Astrocyte (in vitro differentiated cells and primary cell): ENCODE data around the gene ANKRD44. TPM values are rescaled to one million over a fixed set of nuclear protein-coding genes. Genes with fewer than 3 reads are reported as not detected.

ENCODE experiments used
- DNase-seq: peaks from one replicate; pipeline ENCODE4 v3.0.0-alpha.2; 2010; ENCODE audit warnings: low read depth
- FAIRE-seq: peaks from 2 replicates; lab custom pipeline; 2011; peaks lifted over from hg19 to GRCh38; lab: Jason Lieb, UNC
- H2AFZ ChIP-seq: 2 replicates; pipeline ENCODE4 v1.6.0; 2012; ENCODE audit warnings: low read depth, low read length, inconsistent platforms
- H3K27ac ChIP-seq: 2 replicates; pipeline ENCODE4 v1.5.1; 2011; ENCODE audit warnings: low read depth, low read length, inconsistent platforms
- H3K27me3 ChIP-seq: 2 replicates; pipeline ENCODE4 v1.6.0; 2011; ENCODE audit warnings: low read length, inconsistent platforms; ENCODE audit not compliant: insufficient read depth
- H3K36me3 ChIP-seq: 2 replicates; pipeline ENCODE4 v1.5.1; 2011; ENCODE audit warnings: low read length, inconsistent platforms; ENCODE audit not compliant: insufficient read depth
- H3K4me1 ChIP-seq: 2 replicates; pipeline ENCODE4 v1.5.1; 2011; ENCODE audit warnings: low read length, inconsistent platforms; ENCODE audit not compliant: insufficient read depth
- H3K4me2 ChIP-seq: 2 replicates; pipeline ENCODE4 v1.6.0; 2012; ENCODE audit warnings: low read length, inconsistent platforms
- H3K4me3 ChIP-seq: 2 replicates; pipeline ENCODE4 v1.5.1; 2011; ENCODE audit warnings: low read depth, mild to moderate bottlenecking, low read length, inconsistent platforms; ENCODE audit not compliant: insufficient read depth
- H3K79me2 ChIP-seq: 2 replicates; pipeline ENCODE4 v1.6.0; 2012; ENCODE audit warnings: mild to moderate bottlenecking, low read length, inconsistent platforms; ENCODE audit not compliant: insufficient read depth
- H3K9ac ChIP-seq: 2 replicates; pipeline ENCODE4 v1.6.0; 2012; ENCODE audit warnings: mild to moderate bottlenecking, low read length, inconsistent platforms
- H3K9me3 ChIP-seq: 2 replicates; pipeline ENCODE4 v1.5.1; 2012; ENCODE audit warnings: low read depth, mild to moderate bottlenecking, low read length, inconsistent platforms; ENCODE audit not compliant: insufficient read depth
- H4K20me1 ChIP-seq: 2 replicates; pipeline ENCODE4 v1.6.0; 2012; ENCODE audit warnings: low read length, inconsistent platforms; ENCODE audit not compliant: insufficient read depth
- H3K27ac Mint-ChIP-seq: one replicate; pipeline ENCODE4 v1.8.0; 2021; ENCODE audit warnings: mild to moderate bottlenecking, mixed read lengths; ENCODE audit not compliant: unreplicated experiment
- H3K27me3 Mint-ChIP-seq: one replicate; pipeline ENCODE4 v1.8.0; 2021; ENCODE audit warnings: low read depth, mixed read lengths; ENCODE audit not compliant: unreplicated experiment
- H3K36me3 Mint-ChIP-seq: one replicate; pipeline ENCODE4 v1.8.0; 2021; ENCODE audit warnings: low read depth, mixed read lengths; ENCODE audit not compliant: unreplicated experiment
- H3K4me1 Mint-ChIP-seq: one replicate; pipeline ENCODE4 v1.8.0; 2021; ENCODE audit warnings: low read depth, mixed read lengths; ENCODE audit not compliant: unreplicated experiment
- H3K4me3 Mint-ChIP-seq: one replicate; pipeline ENCODE4 v1.8.0; 2021; ENCODE audit warnings: mild to moderate bottlenecking, moderate library complexity, mixed read lengths; ENCODE audit not compliant: unreplicated experiment
- H3K9me3 Mint-ChIP-seq: one replicate; pipeline ENCODE4 v1.8.0; 2021; ENCODE audit warnings: mild to moderate bottlenecking, mixed read lengths; ENCODE audit not compliant: unreplicated experiment
- CTCF ChIP-seq: IDR thresholded peaks from 2 replicates; pipeline ENCODE4 v1.5.1; 2011; ENCODE audit warnings: low read depth, mild to moderate bottlenecking, inconsistent platforms, low read length, moderate library complexity; ENCODE audit not compliant: insufficient read depth
- EZH2 ChIP-seq: IDR thresholded peaks from 2 replicates; pipeline ENCODE4 v1.6.1; 2012; ENCODE audit warnings: mild to moderate bottlenecking, low read length, inconsistent platforms; ENCODE audit not compliant: insufficient read depth
- total RNA-seq: library from RNA; stranded (reverse); gene quantifications from 2 replicates; pipeline ENCODE4 v1.2.1, GENCODE V29; 2021

ANKRD44 gene
- total RNA-seq, 1 donor from 2014 or later, result 7.2 TPM

- Mint-ChIP-seq H3K27me3 (no peaks in the 10 kb centered on the region), H3K27ac (no peak overlapping the region), H3K4me3 (no peak overlapping the region), H3K9me3 (no peaks in the 10 kb centered on the region), H3K4me1 (peaks cover 3% of the 10 kb centered on the region), H3K36me3 (no peaks in the 10 kb centered on the region)
- H3K27ac ChIP-seq, result no peak overlapping the region
- peak overlapping the region; percentile 3 for H3K4me2 ChIP-seq
- peak; percentile 82 for DNase-seq
- H3K4me3 ChIP-seq, result no peak overlapping the region
- H2AFZ ChIP-seq, result no peak overlapping the region
- TF ChIP-seq EZH2 (no peak), CTCF (no peak)
- no peaks in the 10 kb centered on the region for H3K9me3 ChIP-seq
- peak; percentile 17 for FAIRE-seq
- no peaks in the 10 kb centered on the region for H3K79me2 ChIP-seq
- no peaks in the 10 kb centered on the region for H3K36me3 ChIP-seq
- H3K9ac ChIP-seq, result no peak overlapping the region
- no peaks in the 10 kb centered on the region for H3K27me3 ChIP-seq
- H3K4me1 ChIP-seq, result peaks cover 17% of the 10 kb centered on the region
- H4K20me1 ChIP-seq, result no peaks in the 10 kb centered on the region
These were observed 201.8 kb downstream of the ANKRD44 start for GRCh38 chr2:197108758-197109157.

- no peaks in the 10 kb centered on the region for H3K79me2 ChIP-seq
- H3K9me3 ChIP-seq, result no peaks in the 10 kb centered on the region
- H4K20me1 ChIP-seq, result no peaks in the 10 kb centered on the region
- H3K36me3 Mint-ChIP-seq, result no peaks in the 10 kb centered on the region
- no peak overlapping the region for H2AFZ ChIP-seq
- no peaks in the 10 kb centered on the region for H3K36me3 ChIP-seq
- H3K9me3 Mint-ChIP-seq, result no peaks in the 10 kb centered on the region
- H3K4me1 ChIP-seq, result peaks cover 17% of the 10 kb centered on the region
- H3K27ac ChIP-seq, result peak overlapping the region; percentile 24
- H3K4me1 Mint-ChIP-seq, result peaks cover 3% of the 10 kb centered on the region
- no peak for FAIRE-seq
- TF ChIP-seq EZH2, result no peak
- no peak for TF ChIP-seq CTCF
- H3K27me3 Mint-ChIP-seq, result no peaks in the 10 kb centered on the region
- peak overlapping the region; percentile 62 for H3K27ac Mint-ChIP-seq
- no peak overlapping the region for H3K4me3 ChIP-seq
- no peak overlapping the region for H3K9ac ChIP-seq
- H3K4me3 Mint-ChIP-seq, result no peak overlapping the region
- peak; percentile 58 for DNase-seq
- no peaks in the 10 kb centered on the region for H3K27me3 ChIP-seq
- peak overlapping the region; percentile 34 for H3K4me2 ChIP-seq
These were observed 203.0 kb downstream of the ANKRD44 start for GRCh38 chr2:197107291-197108269.

GRCh38 chr2:197103363-197103762 is 207.2 kb downstream of the ANKRD44 start:
- H3K9me3 ChIP-seq, result no peaks in the 10 kb centered on the region
- H3K4me1 ChIP-seq, result peaks cover 10% of the 10 kb centered on the region
- FAIRE-seq (no peak), DNase-seq (no peak)
- TF ChIP-seq CTCF (no peak), EZH2 (no peak)
- H3K27ac Mint-ChIP-seq, result no peak overlapping the region
- no peak overlapping the region for H3K9ac ChIP-seq
- H3K4me3 Mint-ChIP-seq, result no peak overlapping the region
- H3K27me3 Mint-ChIP-seq, result no peaks in the 10 kb centered on the region
- peaks cover 3% of the 10 kb centered on the region for H3K4me1 Mint-ChIP-seq
- H3K27me3 ChIP-seq, result no peaks in the 10 kb centered on the region
- H3K36me3 Mint-ChIP-seq, result no peaks in the 10 kb centered on the region
- H3K4me2 ChIP-seq, result no peak overlapping the region
- no peak overlapping the region for H3K27ac ChIP-seq
- no peak overlapping the region for H3K4me3 ChIP-seq
- no peak overlapping the region for H2AFZ ChIP-seq
- no peaks in the 10 kb centered on the region for H3K79me2 ChIP-seq
- no peaks in the 10 kb centered on the region for H3K9me3 Mint-ChIP-seq
- no peaks in the 10 kb centered on the region for H3K36me3 ChIP-seq
- H4K20me1 ChIP-seq, result no peaks in the 10 kb centered on the region
